ENCODE results near the gene SOX10.
"Not testable (repeated sequence)": the region's sequence is repeated elsewhere in the genome, so short reads cannot be mapped to it uniquely, and the experiment has no call there.

The SOX10 gene

GRCh38 chr22:37985751-37986281, 1.5 kb upstream of the SOX10 start:
- no peak for FAIRE-seq

- FAIRE-seq = no peak
Observed at GRCh38 chr22:37985050-37985585, 763 bp upstream of the SOX10 start.

- no peak for FAIRE-seq
Observed at GRCh38 chr22:37982938-37983859, 1.2 kb downstream of the SOX10 start.

- no peak for FAIRE-seq
Observed at GRCh38 chr22:37982151-37982785, 2.1 kb downstream of the SOX10 start.

GRCh38 chr22:37981282-37982011, 2.9 kb downstream of the SOX10 start:
- no peak for FAIRE-seq

GRCh38 chr22:37979782-37980181, 4.6 kb downstream of the SOX10 start:
- no peak for FAIRE-seq

GRCh38 chr22:37976547-37976946, 7.8 kb downstream of the SOX10 start:
- no peak for FAIRE-seq

- FAIRE-seq = not testable (repeated sequence)
Observed at GRCh38 chr22:37976022-37976421, 8.3 kb downstream of the SOX10 start.

GRCh38 chr22:37975153-37975552, 9.2 kb downstream of the SOX10 start:
- FAIRE-seq = no peak

GRCh38 chr22:37973271-37974170, 10.8 kb downstream of the SOX10 start:
- FAIRE-seq = no peak

GRCh38 chr22:37972527-37972926, 11.8 kb downstream of the SOX10 start:
- no peak for FAIRE-seq

GRCh38 chr22:37971475-37972434, 12.6 kb downstream of the SOX10 start:
- FAIRE-seq = no peak

GRCh38 chr22:37970864-37971263, 13.5 kb downstream of the SOX10 start:
- no peak for FAIRE-seq

- FAIRE-seq = no peak
Observed at GRCh38 chr22:37968452-37969251, 15.7 kb downstream of the SOX10 start.

GRCh38 chr22:37967637-37968451, 16.5 kb downstream of the SOX10 start:
- FAIRE-seq = no peak

- FAIRE-seq = no peak
Observed at GRCh38 chr22:37967147-37967546, 17.2 kb downstream of the SOX10 start.

GRCh38 chr22:37965940-37966664, 18.3 kb downstream of the SOX10 start:
- FAIRE-seq = no peak

GRCh38 chr22:37961062-37961461, 23.3 kb downstream of the SOX10 start:
- FAIRE-seq = no peak

All from G401.6 (cell line).